WI38 (cell line): ENCODE data around the gene DNAJC30.

Experiments used
- H3K4me3 ChIP-seq: 2 replicates; pipeline ENCODE4 v1.5.1; 2011; ENCODE audit warnings: low read depth, mild to moderate bottlenecking, control low read depth, low read length
- CTCF ChIP-seq: IDR thresholded peaks from 2 replicates; pipeline ENCODE4 v1.5.1; 2012; ENCODE audit warnings: low read depth, mild to moderate bottlenecking, control low read depth, low read length

DNAJC30 gene

GRCh38 chr7:73702226-73702625, 19.0 kb upstream of the DNAJC30 start:
- TF ChIP-seq CTCF, result no peak

DNA sequence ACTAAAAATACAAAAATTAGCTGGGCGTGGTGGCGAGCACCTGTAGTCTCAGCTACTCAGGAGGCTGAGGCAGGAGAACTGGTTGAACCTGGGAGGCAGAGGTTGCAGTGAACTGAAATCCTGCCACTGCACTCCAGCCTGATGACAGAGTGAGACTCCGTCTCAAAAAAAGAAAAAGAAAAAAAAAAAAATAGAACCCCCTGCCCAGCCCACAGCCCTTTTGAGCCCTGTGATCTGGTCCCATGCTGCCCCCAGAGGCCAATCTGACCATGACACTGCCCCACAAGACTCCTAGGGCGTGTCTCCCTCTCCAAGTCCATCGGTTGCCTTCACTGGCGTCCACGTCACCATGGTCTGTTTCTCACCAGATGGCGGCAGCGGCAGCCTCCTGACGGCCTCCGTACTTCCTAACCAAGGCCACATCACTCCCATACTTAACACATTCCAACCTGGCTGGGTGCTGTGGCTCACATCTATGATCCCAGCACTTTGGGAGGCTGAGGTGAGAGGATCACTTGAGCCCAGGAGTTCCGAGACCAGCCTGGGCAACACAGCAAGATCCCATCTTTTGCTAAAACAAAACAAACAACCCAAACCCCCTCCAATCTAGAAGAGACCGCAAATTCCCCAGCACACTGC, 18.2 kb upstream of the DNAJC30 start:
- TF ChIP-seq CTCF, result peak; percentile 67
- H3K4me3 ChIP-seq, result no peak overlapping the region

More at GRCh38 chr7:73702226-73702625, 19.0 kb upstream of the DNAJC30 start:
- H3K4me3 ChIP-seq, result no peak overlapping the region

DNA sequence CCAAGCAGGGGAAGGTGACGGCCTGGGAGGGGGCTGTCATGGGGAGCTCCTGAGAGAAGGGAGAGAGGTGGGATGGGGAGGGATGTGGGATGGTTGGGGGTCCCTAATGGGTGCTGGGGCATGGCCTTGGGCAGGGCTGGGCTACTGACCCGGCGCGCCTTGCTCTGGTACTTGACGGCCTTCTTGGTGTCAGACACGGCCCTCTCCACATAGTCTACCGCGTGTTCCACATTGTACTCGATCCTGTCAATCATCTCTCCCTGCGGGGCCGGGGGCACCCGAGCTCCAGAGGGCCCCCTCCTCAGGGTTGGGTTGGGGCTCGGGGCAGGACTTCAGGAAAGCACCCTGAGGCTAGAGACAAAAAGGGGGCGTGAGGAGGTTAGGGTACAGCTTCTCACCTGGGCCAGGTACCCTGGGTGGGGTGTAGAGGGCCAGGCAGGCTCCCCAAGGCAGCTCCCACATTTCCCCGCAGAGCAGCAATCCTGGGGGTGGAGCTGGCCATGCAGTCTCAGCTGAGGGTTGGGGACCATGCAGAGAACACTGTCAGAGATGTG, 17.4 kb upstream of the DNAJC30 start:
- H3K4me3 ChIP-seq, result no peak overlapping the region
- no peak for TF ChIP-seq CTCF

DNA sequence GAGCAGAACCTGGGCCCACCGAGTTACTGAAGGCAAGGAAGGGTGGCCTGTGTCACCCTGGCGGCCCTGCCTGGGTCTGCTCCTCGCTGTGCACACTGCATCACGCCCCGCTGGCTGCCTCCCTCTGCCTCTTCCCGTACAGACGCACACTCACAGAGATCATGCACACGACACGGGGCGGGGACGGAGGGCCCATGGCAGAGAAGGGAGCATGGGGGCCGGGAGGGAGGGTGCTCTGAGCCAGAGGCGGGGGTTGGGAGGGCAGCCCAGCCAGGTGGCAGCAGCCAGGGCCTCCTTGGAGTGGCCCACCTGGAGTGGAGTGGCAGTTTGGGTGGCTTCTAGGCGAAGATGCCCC, 16.8 kb upstream of the DNAJC30 start:
- no peak for TF ChIP-seq CTCF
- H3K4me3 ChIP-seq, result no peak overlapping the region

- H3K4me3 ChIP-seq, result no peak overlapping the region
- no peak for TF ChIP-seq CTCF
These were observed 16.3 kb upstream of the DNAJC30 start for GRCh38 chr7:73699370-73700068.

GRCh38 chr7:73698410-73698809, 15.2 kb upstream of the DNAJC30 start:
- TF ChIP-seq CTCF, result no peak
- H3K4me3 ChIP-seq, result no peak overlapping the region

DNA sequence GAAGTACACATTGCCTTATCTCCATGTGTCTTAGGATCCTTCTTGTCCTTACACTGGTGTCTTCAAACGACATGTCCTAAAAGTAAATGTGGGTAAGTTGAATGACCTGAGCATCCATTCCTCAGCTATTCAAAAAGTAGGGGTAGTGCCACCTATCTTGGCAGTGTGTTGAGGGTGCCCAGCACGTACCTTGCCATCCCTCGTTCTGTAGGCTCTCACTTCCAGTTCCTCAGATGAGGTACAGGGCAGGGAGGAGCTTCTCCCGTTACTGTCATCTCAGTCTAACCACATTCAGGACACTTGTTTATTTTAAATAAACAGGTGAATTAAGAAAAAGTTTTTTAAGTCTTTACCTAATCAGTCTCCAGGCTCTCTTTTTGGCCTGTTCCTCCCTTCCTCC, 13.1 kb upstream of the DNAJC30 start:
- no peak for TF ChIP-seq CTCF
- no peak overlapping the region for H3K4me3 ChIP-seq
